ENCODE results near the gene HYCC2. TPM values are rescaled to one million over a fixed set of nuclear protein-coding genes. Genes with fewer than 3 reads are reported as not detected.
"Not testable (repeated sequence)": the region's sequence is repeated elsewhere in the genome, so short reads cannot be mapped to it uniquely, and the experiment has no call there.

The HYCC2 gene
- 7.1 TPM for polyA plus RNA-seq (2013, experiment 1 of 4)
- polyA plus RNA-seq (2013, experiment 2 of 4): 5.5 TPM
- polyA plus RNA-seq (2013, experiment 3 of 4): 5.3 TPM
- 5.0 TPM for polyA plus RNA-seq (2013, experiment 4 of 4)

GRCh38 chr2:201071479-201072200 lies at the start of gene HYCC2, which contains the start of gene NDUFB3:
HYCC2 (minus strand) TSS chr2:201071671; CDS start chr2:201024009, 47,662 bp downstream.
NDUFB3 (plus strand) TSS chr2:201072001; CDS start chr2:201078883, 6,882 bp downstream.
- H3K4me1 ChIP-seq (ENCODE audit: control insufficient read depth, insufficient read depth, low read length): peaks cover 4% of the 10 kb centered on the region
- peak within 1 kb of the TSS; percentile 74 for H3K4me3 ChIP-seq (ENCODE audit: insufficient read depth, low read depth, low read length)
- no peaks in the 10 kb centered on the region for H3K9me3 ChIP-seq (ENCODE audit: control insufficient read depth, low read length)
- H3K27me3 ChIP-seq (ENCODE audit: control insufficient read depth, insufficient read depth, low read length, poor library complexity, severe bottlenecking): no peaks in the 10 kb centered on the region
- no peaks in the 10 kb centered on the region for H3K36me3 ChIP-seq (ENCODE audit: control insufficient read depth, insufficient read depth, low read length)
- peak within 1 kb of the TSS; percentile 69 for H3K27ac ChIP-seq (ENCODE audit: insufficient read depth, low read depth, low read length, poor library complexity, severe bottlenecking)
- 0% methylated on average over 34 of the region's 34 CpGs for WGBS, 2 experiments

DNA sequence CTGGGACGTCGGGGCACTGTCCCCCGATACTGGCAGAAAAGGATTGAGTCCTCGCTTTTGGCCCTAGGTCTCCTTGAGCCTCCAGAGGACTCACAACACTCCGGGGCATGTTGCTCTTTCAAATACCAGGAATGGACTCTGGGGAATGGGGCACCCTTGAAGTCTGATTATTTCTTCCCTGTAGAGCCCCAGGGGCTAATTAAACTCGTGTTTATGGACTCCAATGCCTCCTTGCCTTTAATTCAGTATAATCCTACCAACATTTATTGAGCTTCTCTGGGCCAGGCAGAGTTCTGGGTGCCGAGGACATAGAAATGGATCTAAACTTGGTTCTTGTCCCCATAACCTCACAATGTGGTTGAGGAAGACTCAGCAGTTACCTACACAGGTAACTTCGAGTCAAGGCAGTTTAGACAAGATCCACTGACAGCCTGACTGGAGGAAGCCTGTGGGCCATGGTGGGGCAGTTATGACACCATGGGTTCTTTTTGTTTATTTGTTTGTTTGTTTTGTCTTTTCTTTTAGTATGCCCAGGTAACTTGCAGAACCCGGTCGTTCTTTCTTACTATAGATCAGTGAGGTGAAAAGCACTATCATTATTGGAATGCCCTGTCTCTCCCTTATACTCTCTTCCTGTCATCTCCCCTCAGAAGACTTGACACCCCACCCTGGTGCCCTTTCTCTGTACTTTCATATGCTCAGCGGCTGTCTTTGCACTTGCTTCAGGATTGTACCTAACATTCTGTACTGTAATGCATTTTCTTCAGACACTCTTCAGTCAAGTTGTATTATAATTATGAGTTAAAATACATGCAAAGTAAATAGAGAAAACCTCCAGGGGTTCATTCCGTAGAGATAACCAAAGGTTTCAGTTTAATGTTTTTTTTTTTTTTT lies 47.7 kb upstream of the HYCC2 start:
- Histone ChIP-seq H3K4me1 (ENCODE audit: control insufficient read depth, insufficient read depth, low read length) (no peaks in the 10 kb centered on the region), H3K4me3 (ENCODE audit: insufficient read depth, low read depth, low read length) (peak overlapping the region; percentile 43), H3K27ac (ENCODE audit: insufficient read depth, low read depth, low read length, poor library complexity, severe bottlenecking) (no peak overlapping the region), H3K36me3 (ENCODE audit: control insufficient read depth, insufficient read depth, low read length) (no peaks in the 10 kb centered on the region), H3K27me3 (ENCODE audit: control insufficient read depth, insufficient read depth, low read length, poor library complexity, severe bottlenecking) (peaks cover 8% of the 10 kb centered on the region), H3K9me3 (ENCODE audit: control insufficient read depth, low read length) (no peaks in the 10 kb centered on the region)
- 41 to 42% methylated on average over 12 of the region's 12 CpGs for WGBS, 2 experiments

DNA sequence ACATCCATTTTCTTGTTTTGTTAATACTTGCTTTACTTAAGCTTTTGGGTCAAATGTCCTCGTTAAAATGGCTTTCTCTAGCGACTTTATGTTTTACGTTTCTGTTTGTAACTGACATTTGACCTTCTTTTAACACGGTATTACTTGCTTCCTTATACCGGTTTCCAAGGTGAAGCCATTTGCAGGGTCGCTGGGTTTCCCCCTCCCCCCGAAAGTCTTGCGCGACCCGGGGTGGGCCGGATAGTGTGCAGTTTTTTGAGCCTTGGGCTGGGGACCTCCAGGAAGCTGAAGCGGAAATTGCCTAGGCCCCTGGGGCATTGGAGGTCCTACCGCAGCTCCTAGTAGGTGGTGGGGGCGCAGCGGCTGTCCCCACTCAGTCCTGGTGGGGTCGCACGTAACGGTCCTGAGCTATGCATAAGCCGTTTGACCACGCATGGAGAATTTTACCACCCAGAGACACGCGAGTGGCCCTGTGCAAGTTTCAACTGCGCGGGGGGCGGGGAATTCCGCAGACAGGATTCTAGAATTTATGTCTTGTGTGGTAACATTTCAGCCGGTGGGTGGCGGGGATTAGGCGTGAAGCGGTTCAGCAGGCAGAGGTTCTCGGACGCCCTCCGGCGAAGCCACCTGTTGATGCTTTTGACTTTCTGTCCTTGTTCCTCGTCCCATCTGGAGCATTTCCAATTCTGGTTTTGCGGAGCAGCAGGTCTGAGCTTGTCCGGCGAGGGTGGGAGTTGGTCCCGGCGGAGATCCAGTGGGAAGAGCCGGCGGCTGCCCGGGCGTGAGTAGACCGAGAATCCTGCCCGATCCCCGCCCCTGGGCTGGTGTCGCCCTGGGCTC lies 46.9 kb upstream of the HYCC2 start:
- no peaks in the 10 kb centered on the region for H3K36me3 ChIP-seq (ENCODE audit: control insufficient read depth, insufficient read depth, low read length)
- H3K9me3 ChIP-seq (ENCODE audit: control insufficient read depth, low read length): no peaks in the 10 kb centered on the region
- WGBS, 2 experiments: 14 to 16% methylated on average over 48 of the region's 48 CpGs
- peak overlapping the region; percentile 43 for H3K4me3 ChIP-seq (ENCODE audit: insufficient read depth, low read depth, low read length)
- H3K27me3 ChIP-seq (ENCODE audit: control insufficient read depth, insufficient read depth, low read length, poor library complexity, severe bottlenecking): peaks cover 8% of the 10 kb centered on the region
- no peak overlapping the region for H3K27ac ChIP-seq (ENCODE audit: insufficient read depth, low read depth, low read length, poor library complexity, severe bottlenecking)
- H3K4me1 ChIP-seq (ENCODE audit: control insufficient read depth, insufficient read depth, low read length): no peaks in the 10 kb centered on the region

GRCh38 chr2:201117735-201118094 lies 46.2 kb upstream of the HYCC2 start:
- WGBS, 2 experiments: 90 to 92% methylated on average over 13 of the region's 13 CpGs
- not testable (repeated sequence) for H3K9me3 ChIP-seq (ENCODE audit: control insufficient read depth, low read length); H3K27ac ChIP-seq (ENCODE audit: insufficient read depth, low read depth, low read length, poor library complexity, severe bottlenecking)

DNA sequence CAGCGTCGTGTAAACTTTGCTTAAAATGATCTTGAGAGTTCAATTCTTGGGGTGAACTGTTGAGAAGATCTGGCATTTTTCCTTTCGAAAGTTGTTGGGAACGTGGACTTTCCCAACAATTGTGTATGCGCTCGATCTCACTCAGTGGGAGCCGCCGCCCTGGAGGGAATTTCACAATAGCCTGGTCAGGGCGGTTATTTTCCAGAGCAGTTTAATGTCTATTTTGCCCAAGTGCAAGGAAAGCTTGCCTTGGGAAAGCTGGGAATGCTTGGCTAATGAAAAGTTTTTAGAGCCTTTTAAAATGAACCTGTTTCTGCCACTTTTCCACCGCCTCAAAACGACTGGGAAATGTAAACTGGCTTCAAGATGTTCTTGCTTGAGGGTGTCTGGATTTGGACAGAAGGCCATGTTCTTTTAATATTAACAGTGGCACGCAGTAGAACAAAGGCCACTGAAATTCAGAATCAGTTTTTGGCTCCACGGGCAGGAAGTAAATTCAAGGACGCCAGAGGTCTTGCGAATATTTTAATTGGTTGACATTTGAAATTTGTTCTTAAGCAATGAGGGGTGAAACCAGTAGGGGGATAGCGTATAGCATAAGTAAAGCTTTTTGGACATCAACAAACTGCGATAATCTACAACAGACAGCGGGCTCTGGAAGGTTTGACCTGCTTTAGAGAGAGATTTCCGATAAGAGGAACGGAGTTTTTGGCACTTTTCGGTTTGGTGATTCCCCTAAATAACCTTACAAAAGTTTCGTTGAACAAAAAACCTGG lies 45.7 kb upstream of the HYCC2 start:
- 65 to 66% methylated on average over 22 of the region's 22 CpGs for WGBS, 2 experiments
- no peak overlapping the region for H3K27ac ChIP-seq (ENCODE audit: insufficient read depth, low read depth, low read length, poor library complexity, severe bottlenecking)
- peaks cover 8% of the 10 kb centered on the region for H3K27me3 ChIP-seq (ENCODE audit: control insufficient read depth, insufficient read depth, low read length, poor library complexity, severe bottlenecking)
- no peaks in the 10 kb centered on the region for H3K9me3 ChIP-seq (ENCODE audit: control insufficient read depth, low read length)
- peak overlapping the region; percentile 59 for H3K4me3 ChIP-seq (ENCODE audit: insufficient read depth, low read depth, low read length)
- H3K4me1 ChIP-seq (ENCODE audit: control insufficient read depth, insufficient read depth, low read length): no peaks in the 10 kb centered on the region
- no peaks in the 10 kb centered on the region for H3K36me3 ChIP-seq (ENCODE audit: control insufficient read depth, insufficient read depth, low read length)

More at GRCh38 chr2:201117735-201118094, 46.2 kb upstream of the HYCC2 start:
- not testable (repeated sequence) for H3K4me1 ChIP-seq (ENCODE audit: control insufficient read depth, insufficient read depth, low read length); H3K36me3 ChIP-seq (ENCODE audit: control insufficient read depth, insufficient read depth, low read length); H3K27me3 ChIP-seq (ENCODE audit: control insufficient read depth, insufficient read depth, low read length, poor library complexity, severe bottlenecking); H3K4me3 ChIP-seq (ENCODE audit: insufficient read depth, low read depth, low read length)

- H3K36me3 ChIP-seq (ENCODE audit: control insufficient read depth, insufficient read depth, low read length): no peaks in the 10 kb centered on the region
- H3K27me3 ChIP-seq (ENCODE audit: control insufficient read depth, insufficient read depth, low read length, poor library complexity, severe bottlenecking): peaks cover 8% of the 10 kb centered on the region
- no peaks in the 10 kb centered on the region for H3K9me3 ChIP-seq (ENCODE audit: control insufficient read depth, low read length)
- WGBS, 2 experiments: 37% methylated on average over 75 of the region's 75 CpGs
- H3K27ac ChIP-seq (ENCODE audit: insufficient read depth, low read depth, low read length, poor library complexity, severe bottlenecking): no peak within 1 kb of the TSS
- H3K4me1 ChIP-seq (ENCODE audit: control insufficient read depth, insufficient read depth, low read length): no peaks in the 10 kb centered on the region
- peak within 1 kb of the TSS; percentile 59 for H3K4me3 ChIP-seq (ENCODE audit: insufficient read depth, low read depth, low read length)
Measured at GRCh38 chr2:201116115-201116958, 44.9 kb upstream of the HYCC2 start, which contains the start of gene CFLAR. CFLAR (plus strand) TSS chr2:201116164; CDS start chr2:201129866, 13,702 bp downstream.

DNA sequence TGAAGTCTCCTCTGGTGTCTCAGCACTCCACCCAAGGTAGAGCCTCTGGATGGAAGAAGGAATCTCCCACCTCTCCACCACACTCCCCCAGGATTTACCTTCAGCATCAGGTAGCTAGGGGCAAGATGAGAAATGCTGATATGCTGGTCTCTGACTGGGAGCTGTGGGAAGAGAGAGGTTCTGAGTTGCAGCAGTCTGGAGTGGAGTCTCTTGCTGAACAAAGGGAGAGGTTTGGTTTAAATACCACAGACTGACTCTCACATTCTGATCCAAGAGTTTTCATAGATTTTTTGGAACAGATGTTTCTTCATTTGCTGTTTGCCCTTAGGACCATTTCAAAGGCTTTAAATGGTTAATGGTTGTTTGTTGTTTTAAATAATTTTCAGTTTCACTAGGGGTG lies 43.4 kb upstream of the HYCC2 start:
- no peaks in the 10 kb centered on the region for H3K4me1 ChIP-seq (ENCODE audit: control insufficient read depth, insufficient read depth, low read length)
- no peak overlapping the region for H3K27ac ChIP-seq (ENCODE audit: insufficient read depth, low read depth, low read length, poor library complexity, severe bottlenecking)
- no peaks in the 10 kb centered on the region for H3K9me3 ChIP-seq (ENCODE audit: control insufficient read depth, low read length)
- H3K4me3 ChIP-seq (ENCODE audit: insufficient read depth, low read depth, low read length): no peak overlapping the region
- no peaks in the 10 kb centered on the region for H3K36me3 ChIP-seq (ENCODE audit: control insufficient read depth, insufficient read depth, low read length)
- peaks cover 8% of the 10 kb centered on the region for H3K27me3 ChIP-seq (ENCODE audit: control insufficient read depth, insufficient read depth, low read length, poor library complexity, severe bottlenecking)

DNA sequence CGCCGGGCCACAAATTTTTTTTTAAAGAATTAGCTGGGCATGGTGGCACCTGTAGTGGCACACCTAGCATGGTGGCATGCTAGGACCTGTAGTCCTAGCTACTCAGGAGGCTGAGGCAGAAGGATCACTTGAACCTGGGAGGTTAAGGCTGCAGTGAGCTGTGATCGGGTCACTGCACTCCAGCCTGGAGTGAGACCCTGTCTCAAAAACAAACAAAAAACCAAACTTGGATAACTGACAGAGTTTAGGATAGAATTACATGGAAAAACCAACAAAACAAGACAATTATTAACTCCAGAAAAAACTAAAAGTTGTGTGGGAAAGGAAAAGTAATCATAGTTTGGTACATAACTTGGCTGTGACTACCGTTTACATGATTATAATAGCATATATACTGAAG lies 42.9 kb upstream of the HYCC2 start:
- Histone ChIP-seq H3K4me3 (ENCODE audit: insufficient read depth, low read depth, low read length) (no peak overlapping the region), H3K36me3 (ENCODE audit: control insufficient read depth, insufficient read depth, low read length) (no peaks in the 10 kb centered on the region), H3K9me3 (ENCODE audit: control insufficient read depth, low read length) (no peaks in the 10 kb centered on the region), H3K27ac (ENCODE audit: insufficient read depth, low read depth, low read length, poor library complexity, severe bottlenecking) (no peak overlapping the region), H3K4me1 (ENCODE audit: control insufficient read depth, insufficient read depth, low read length) (no peaks in the 10 kb centered on the region), H3K27me3 (ENCODE audit: control insufficient read depth, insufficient read depth, low read length, poor library complexity, severe bottlenecking) (peaks cover 7% of the 10 kb centered on the region)
- WGBS, 2 experiments: 94% methylated on average over 3 of the region's 4 CpGs

All from ectodermal cell (in vitro differentiated cells).